ENCODE measurements around the gene CRX.
"Not testable (repeated sequence)": the region's sequence is repeated elsewhere in the genome, so short reads cannot be mapped to it uniquely, and the experiment has no call there.

Gene CRX

DNA sequence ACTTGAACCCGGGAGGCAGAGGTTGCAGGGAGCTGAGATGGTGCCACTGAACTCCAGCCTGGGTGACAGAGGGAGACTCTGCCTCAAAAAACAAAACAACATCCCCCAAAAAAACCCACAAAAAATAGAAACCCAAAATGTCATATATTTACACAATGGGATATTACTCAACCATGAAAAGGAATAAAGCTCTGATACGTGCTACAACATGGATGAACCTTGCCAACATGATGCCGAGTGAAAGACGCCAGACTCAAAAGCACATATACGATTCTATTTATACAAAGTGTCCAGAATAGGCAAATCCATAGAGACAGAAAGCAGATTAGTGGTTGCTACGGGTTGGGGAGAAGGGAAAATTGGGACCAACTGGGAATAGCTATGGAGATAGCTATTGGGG lies 15.3 kb upstream of the CRX start:
- Histone ChIP-seq H3K4me3 (ENCODE audit: low read length) (no peak overlapping the region), H3K9me3 (ENCODE audit: control insufficient read depth, low read length) (no peaks in the 10 kb centered on the region), H3K27me3 (ENCODE audit: control insufficient read depth, insufficient read depth, low read length) (no peaks in the 10 kb centered on the region), H3K4me1 (ENCODE audit: control insufficient read depth, insufficient read depth, low read length) (no peaks in the 10 kb centered on the region), H3K36me3 (ENCODE audit: control insufficient read depth, insufficient read depth, low read length) (no peaks in the 10 kb centered on the region), H3K9ac (ENCODE audit: low read length) (no peak overlapping the region)

DNA sequence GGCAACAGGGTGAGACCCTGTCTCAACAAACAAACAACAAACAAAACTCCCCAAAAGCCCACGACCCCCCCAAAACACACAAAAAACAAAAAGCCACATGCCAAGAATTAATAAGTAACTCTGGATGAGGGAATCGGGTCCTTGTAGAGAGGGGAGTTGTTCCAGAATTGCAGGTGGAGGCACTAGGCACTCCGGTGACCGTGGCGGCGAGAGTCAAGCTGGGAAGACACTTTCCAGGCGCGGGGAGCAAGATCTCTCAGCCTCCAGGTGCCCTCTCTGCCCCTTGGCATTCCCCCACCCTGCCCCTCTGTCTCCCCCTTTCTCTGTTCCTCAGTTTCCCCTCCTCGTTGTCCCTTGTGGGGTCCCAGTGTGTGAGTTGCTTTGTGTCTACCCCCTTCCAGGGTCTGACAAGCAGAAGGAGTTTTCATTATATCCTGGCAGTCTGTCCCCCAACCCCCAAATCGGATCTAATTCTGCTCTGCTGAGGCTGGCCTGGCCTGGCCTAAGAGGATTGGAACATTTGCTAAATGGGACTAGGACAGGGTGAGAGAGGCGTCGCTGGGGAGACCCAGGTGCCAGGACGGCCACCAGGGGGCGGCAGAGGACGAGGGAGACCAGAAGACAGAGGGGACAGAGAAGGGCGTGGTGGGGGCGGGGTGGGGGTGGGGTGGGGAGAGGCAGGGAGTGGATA lies 8.3 kb upstream of the CRX start:
- H3K27me3 ChIP-seq (ENCODE audit: control insufficient read depth, insufficient read depth, low read length), result peaks cover 3% of the 10 kb centered on the region
- no peaks in the 10 kb centered on the region for H3K9me3 ChIP-seq (ENCODE audit: control insufficient read depth, low read length)
- H3K4me1 ChIP-seq (ENCODE audit: control insufficient read depth, insufficient read depth, low read length), result no peaks in the 10 kb centered on the region
- no peaks in the 10 kb centered on the region for H3K36me3 ChIP-seq (ENCODE audit: control insufficient read depth, insufficient read depth, low read length)
- no peak overlapping the region for H3K9ac ChIP-seq (ENCODE audit: low read length)
- no peak overlapping the region for H3K4me3 ChIP-seq (ENCODE audit: low read length)

DNA sequence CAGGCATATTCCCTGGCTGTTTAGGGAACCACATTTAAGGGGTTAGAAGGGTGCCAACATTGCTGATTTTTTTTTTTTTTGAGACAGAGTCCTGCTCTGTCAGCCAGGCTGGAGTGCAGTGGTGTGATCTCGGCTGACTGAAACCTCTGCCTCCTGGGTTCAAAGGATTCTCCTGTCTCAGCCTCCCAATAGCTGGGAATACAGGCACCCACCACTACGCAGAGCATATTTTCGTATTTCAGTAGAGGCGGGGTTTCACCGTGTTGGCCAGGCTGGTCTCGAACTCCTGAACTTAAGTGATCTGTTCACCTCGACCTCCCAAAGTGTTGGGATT lies 7.8 kb upstream of the CRX start:
- Histone ChIP-seq H3K9ac (ENCODE audit: low read length) (no peak overlapping the region), H3K4me1 (ENCODE audit: control insufficient read depth, insufficient read depth, low read length) (no peaks in the 10 kb centered on the region), H3K27me3 (ENCODE audit: control insufficient read depth, insufficient read depth, low read length) (peaks cover 3% of the 10 kb centered on the region), H3K4me3 (ENCODE audit: low read length) (no peak overlapping the region), H3K9me3 (ENCODE audit: control insufficient read depth, low read length) (no peaks in the 10 kb centered on the region), H3K36me3 (ENCODE audit: control insufficient read depth, insufficient read depth, low read length) (no peaks in the 10 kb centered on the region)

- H3K9ac ChIP-seq (ENCODE audit: low read length); H3K4me1 ChIP-seq (ENCODE audit: control insufficient read depth, insufficient read depth, low read length); H3K36me3 ChIP-seq (ENCODE audit: control insufficient read depth, insufficient read depth, low read length); H3K9me3 ChIP-seq (ENCODE audit: control insufficient read depth, low read length); H3K4me3 ChIP-seq (ENCODE audit: low read length): not testable (repeated sequence)
- peaks cover 17% of the 10 kb centered on the region for H3K27me3 ChIP-seq (ENCODE audit: control insufficient read depth, insufficient read depth, low read length)
Observed at GRCh38 chr19:47816270-47816669, 5.5 kb upstream of the CRX start.

- not testable (repeated sequence) for H3K4me1 ChIP-seq (ENCODE audit: control insufficient read depth, insufficient read depth, low read length); H3K36me3 ChIP-seq (ENCODE audit: control insufficient read depth, insufficient read depth, low read length); H3K9me3 ChIP-seq (ENCODE audit: control insufficient read depth, low read length); H3K4me3 ChIP-seq (ENCODE audit: low read length); H3K9ac ChIP-seq (ENCODE audit: low read length)
- peaks cover 24% of the 10 kb centered on the region for H3K27me3 ChIP-seq (ENCODE audit: control insufficient read depth, insufficient read depth, low read length)
Observed at GRCh38 chr19:47818221-47818620, 3.5 kb upstream of the CRX start.

DNA sequence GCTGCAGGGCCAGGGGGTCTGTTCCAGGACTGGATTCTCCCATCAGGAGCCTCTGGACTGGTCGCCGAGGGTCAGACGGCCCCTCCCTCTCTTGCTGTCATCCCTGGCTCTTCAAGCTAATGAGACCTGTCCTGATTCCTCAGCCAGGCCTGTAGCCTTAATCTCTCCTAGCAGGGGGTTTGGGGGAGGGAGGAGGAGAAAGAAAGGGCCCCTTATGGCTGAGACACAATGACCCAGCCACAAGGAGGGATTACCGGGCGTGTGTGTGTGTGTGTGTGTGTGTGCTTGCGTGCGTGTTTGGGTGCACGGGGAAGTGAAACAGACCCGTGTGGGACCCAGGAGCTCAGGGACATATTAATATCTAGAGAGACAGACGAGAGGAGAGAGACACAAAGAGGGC lies 1.9 kb upstream of the CRX start:
- peaks cover 24% of the 10 kb centered on the region for H3K27me3 ChIP-seq (ENCODE audit: control insufficient read depth, insufficient read depth, low read length)
- no peak overlapping the region for H3K4me3 ChIP-seq (ENCODE audit: low read length)
- H3K36me3 ChIP-seq (ENCODE audit: control insufficient read depth, insufficient read depth, low read length), result no peaks in the 10 kb centered on the region
- no peak overlapping the region for H3K9ac ChIP-seq (ENCODE audit: low read length)
- H3K9me3 ChIP-seq (ENCODE audit: control insufficient read depth, low read length), result no peaks in the 10 kb centered on the region
- no peaks in the 10 kb centered on the region for H3K4me1 ChIP-seq (ENCODE audit: control insufficient read depth, insufficient read depth, low read length)

- H3K9me3 ChIP-seq (ENCODE audit: control insufficient read depth, low read length), result no peaks in the 10 kb centered on the region
- H3K4me3 ChIP-seq (ENCODE audit: low read length), result no peak overlapping the region
- no peaks in the 10 kb centered on the region for H3K4me1 ChIP-seq (ENCODE audit: control insufficient read depth, insufficient read depth, low read length)
- H3K9ac ChIP-seq (ENCODE audit: low read length), result no peak overlapping the region
- H3K27me3 ChIP-seq (ENCODE audit: control insufficient read depth, insufficient read depth, low read length), result peaks cover 24% of the 10 kb centered on the region
- no peaks in the 10 kb centered on the region for H3K36me3 ChIP-seq (ENCODE audit: control insufficient read depth, insufficient read depth, low read length)
Observed at GRCh38 chr19:47820410-47820809, 1.3 kb upstream of the CRX start.

DNA sequence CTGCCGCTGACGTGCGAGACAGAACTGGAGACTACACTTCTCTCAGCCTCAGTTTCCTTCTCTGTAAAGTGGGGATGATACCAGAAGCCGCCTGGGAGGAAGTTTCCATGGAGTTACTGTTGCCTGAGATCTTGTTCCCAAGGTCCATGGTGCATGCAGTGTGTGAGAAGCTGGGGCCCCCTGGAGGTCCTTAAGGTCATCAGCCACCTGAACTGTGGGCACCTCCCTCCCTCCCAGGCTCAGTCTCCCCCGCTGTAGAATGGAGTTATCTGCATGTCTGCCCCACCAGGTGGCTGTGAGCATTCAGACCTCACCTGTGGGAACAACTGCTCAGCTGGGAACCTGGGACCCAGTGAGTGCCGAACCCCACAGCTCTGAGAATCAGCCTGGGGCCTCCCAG lies 2.7 kb downstream of the CRX start:
- H3K9me3 ChIP-seq (ENCODE audit: control insufficient read depth, low read length), result no peaks in the 10 kb centered on the region
- peaks cover 24% of the 10 kb centered on the region for H3K27me3 ChIP-seq (ENCODE audit: control insufficient read depth, insufficient read depth, low read length)
- no peak overlapping the region for H3K9ac ChIP-seq (ENCODE audit: low read length)
- no peak overlapping the region for H3K4me3 ChIP-seq (ENCODE audit: low read length)
- H3K4me1 ChIP-seq (ENCODE audit: control insufficient read depth, insufficient read depth, low read length), result no peaks in the 10 kb centered on the region
- no peaks in the 10 kb centered on the region for H3K36me3 ChIP-seq (ENCODE audit: control insufficient read depth, insufficient read depth, low read length)

DNA sequence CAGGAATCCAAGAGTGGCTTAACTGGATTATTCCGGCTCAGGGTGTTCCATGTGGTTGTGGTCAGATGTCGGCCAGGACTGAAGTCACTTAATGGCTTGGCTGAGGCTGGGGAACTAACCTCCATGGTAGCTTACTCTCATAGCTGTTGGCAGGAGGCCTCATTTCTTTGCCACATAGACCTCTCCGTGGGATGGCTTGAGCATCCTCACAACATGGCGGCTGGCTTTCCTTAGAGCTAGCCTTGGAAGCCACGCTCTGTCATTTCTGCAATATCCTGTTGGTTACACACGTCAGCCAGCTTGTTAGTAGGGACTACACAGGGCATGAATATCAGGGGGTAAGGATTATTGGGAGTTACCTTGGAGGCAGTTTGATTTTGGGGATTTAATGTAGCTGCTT lies 5.1 kb downstream of the CRX start:
- Histone ChIP-seq H3K9ac (ENCODE audit: low read length) (no peak overlapping the region), H3K9me3 (ENCODE audit: control insufficient read depth, low read length) (no peaks in the 10 kb centered on the region), H3K4me3 (ENCODE audit: low read length) (no peak overlapping the region), H3K36me3 (ENCODE audit: control insufficient read depth, insufficient read depth, low read length) (no peaks in the 10 kb centered on the region), H3K27me3 (ENCODE audit: control insufficient read depth, insufficient read depth, low read length) (peaks cover 5% of the 10 kb centered on the region), H3K4me1 (ENCODE audit: control insufficient read depth, insufficient read depth, low read length) (no peaks in the 10 kb centered on the region)

- Histone ChIP-seq H3K36me3 (ENCODE audit: control insufficient read depth, insufficient read depth, low read length) (no peaks in the 10 kb centered on the region), H3K9me3 (ENCODE audit: control insufficient read depth, low read length) (no peaks in the 10 kb centered on the region), H3K9ac (ENCODE audit: low read length) (no peak overlapping the region), H3K4me1 (ENCODE audit: control insufficient read depth, insufficient read depth, low read length) (no peaks in the 10 kb centered on the region), H3K27me3 (ENCODE audit: control insufficient read depth, insufficient read depth, low read length) (peaks cover 4% of the 10 kb centered on the region), H3K4me3 (ENCODE audit: low read length) (no peak overlapping the region)
Observed at GRCh38 chr19:47832723-47833122, 11.0 kb downstream of the CRX start.

- no peaks in the 10 kb centered on the region for H3K4me1 ChIP-seq (ENCODE audit: control insufficient read depth, insufficient read depth, low read length)
- H3K9me3 ChIP-seq (ENCODE audit: control insufficient read depth, low read length), result no peaks in the 10 kb centered on the region
- H3K4me3 ChIP-seq (ENCODE audit: low read length), result no peak overlapping the region
- peaks cover 7% of the 10 kb centered on the region for H3K27me3 ChIP-seq (ENCODE audit: control insufficient read depth, insufficient read depth, low read length)
- no peak overlapping the region for H3K9ac ChIP-seq (ENCODE audit: low read length)
- H3K36me3 ChIP-seq (ENCODE audit: control insufficient read depth, insufficient read depth, low read length), result no peaks in the 10 kb centered on the region
Observed at GRCh38 chr19:47836038-47836437, 14.3 kb downstream of the CRX start.

- no peak overlapping the region for H3K9ac ChIP-seq (ENCODE audit: low read length)
- H3K9me3 ChIP-seq (ENCODE audit: control insufficient read depth, low read length), result no peaks in the 10 kb centered on the region
- no peaks in the 10 kb centered on the region for H3K36me3 ChIP-seq (ENCODE audit: control insufficient read depth, insufficient read depth, low read length)
- H3K4me1 ChIP-seq (ENCODE audit: control insufficient read depth, insufficient read depth, low read length), result no peaks in the 10 kb centered on the region
- peaks cover 15% of the 10 kb centered on the region for H3K27me3 ChIP-seq (ENCODE audit: control insufficient read depth, insufficient read depth, low read length)
- no peak overlapping the region for H3K4me3 ChIP-seq (ENCODE audit: low read length)
Observed at GRCh38 chr19:47839411-47839810, 17.7 kb downstream of the CRX start.

GRCh38 chr19:47839913-47840312 lies 18.2 kb downstream of the CRX start:
- Histone ChIP-seq H3K9ac (ENCODE audit: low read length) (no peak overlapping the region), H3K9me3 (ENCODE audit: control insufficient read depth, low read length) (no peaks in the 10 kb centered on the region), H3K27me3 (ENCODE audit: control insufficient read depth, insufficient read depth, low read length) (peaks cover 15% of the 10 kb centered on the region), H3K36me3 (ENCODE audit: control insufficient read depth, insufficient read depth, low read length) (no peaks in the 10 kb centered on the region), H3K4me1 (ENCODE audit: control insufficient read depth, insufficient read depth, low read length) (no peaks in the 10 kb centered on the region), H3K4me3 (ENCODE audit: low read length) (no peak overlapping the region)
